ENCODE data around the gene KIAA1958.

GRCh38 chr9:112572416-112572815, 85.8 kb downstream of the KIAA1958 start:
- TF ChIP-seq POLR2A (IDR thresholded peaks at IDR 0.05): no peak
- no peak for TF ChIP-seq CTCF (IDR thresholded peaks at IDR 0.05 in 4 of 5, conservative IDR thresholded peaks at IDR 0.05 in 1 of 5)

Data from gastrocnemius medialis (tissue), 4 donors.